HPDE6-E6E7 (cell line): ENCODE data around the gene XBP1.
A peak's percentile ranks its signal among the peaks of the same experiment; 100 is the strongest.
"Not testable (repeated sequence)": the region's sequence is repeated elsewhere in the genome, so short reads cannot be mapped to it uniquely, and the experiment has no call there.

Experiments
- DNase-seq: peaks from one replicate; pipeline ENCODE4 v3.0.0; 2011; ENCODE audit warnings: missing footprints; ENCODE audit errors: extremely low spot score

The XBP1 gene

DNA sequence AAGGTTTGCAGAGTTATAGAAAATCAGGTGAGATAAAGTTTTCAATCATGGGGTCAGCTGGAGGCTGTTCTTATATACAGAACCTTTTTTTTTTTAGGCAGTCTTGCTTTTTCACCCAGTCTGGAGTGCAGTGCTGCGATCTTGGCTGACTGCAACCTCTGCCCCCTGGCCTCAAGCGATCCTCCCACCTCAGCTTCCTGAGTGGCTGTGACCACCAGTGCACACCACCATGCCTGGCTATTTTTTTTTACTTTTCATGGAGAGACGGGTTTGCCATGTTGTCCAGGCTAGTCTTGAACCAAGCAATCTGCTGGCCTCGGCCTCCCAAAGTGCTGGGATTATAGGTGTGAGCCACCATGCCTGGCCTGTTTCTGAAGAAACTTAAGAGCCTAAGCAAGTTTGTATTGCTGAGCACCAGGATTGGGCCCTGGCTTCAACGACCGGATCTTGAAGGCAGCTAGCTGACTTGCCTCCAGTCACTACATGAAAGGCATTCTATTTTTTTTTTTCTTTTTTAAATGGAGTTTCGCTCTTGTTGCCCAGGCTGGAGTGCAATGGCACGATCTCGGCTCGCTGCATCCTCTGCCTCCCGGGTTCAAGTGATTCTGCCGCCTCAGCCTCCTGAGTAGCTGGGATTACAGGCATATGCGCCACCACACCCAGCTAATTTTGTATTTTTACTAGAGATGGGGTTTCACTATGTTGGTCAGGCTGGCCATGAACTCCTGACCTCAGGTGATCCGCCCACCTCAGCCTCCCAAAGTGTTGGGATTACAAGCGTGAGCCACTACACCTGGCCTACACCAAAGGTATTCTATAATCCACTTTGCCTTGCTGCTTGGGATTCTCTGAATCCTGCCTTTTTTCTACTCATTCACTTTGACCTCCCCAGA is 7.6 kb downstream of the XBP1 start:
- no peak for DNase-seq

DNA sequence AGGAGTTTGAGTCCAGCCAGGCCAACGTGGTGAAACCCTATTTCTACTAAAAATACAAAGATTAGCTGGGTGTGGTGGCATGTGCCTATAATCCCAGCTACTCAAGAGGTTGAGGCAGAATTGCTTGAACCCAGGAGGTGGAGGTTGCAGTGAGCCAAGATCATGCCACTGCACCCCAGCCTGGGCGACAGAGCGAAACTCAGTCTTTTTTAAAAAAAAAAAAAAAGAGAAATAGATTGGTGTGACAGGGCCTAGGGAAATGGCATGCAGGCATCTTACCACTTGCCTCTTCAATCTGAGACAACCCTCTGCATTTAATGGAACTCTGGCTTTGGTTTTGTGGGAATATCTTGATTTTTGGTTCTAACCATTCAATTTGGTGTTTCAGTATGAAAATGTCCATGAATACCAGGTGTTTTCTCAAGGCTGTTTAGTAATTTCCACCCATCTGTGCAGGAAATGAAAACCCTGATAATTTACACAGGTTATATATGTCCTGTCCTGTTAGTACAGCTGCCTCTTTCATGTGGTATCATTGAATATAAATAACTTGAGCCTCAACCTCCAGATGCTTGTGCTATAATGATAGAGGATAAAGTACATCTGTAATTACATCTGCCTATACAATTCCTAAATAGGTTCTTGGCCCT is 8.4 kb downstream of the XBP1 start:
- no peak for DNase-seq

GRCh38 chr22:28791124-28791523 is 9.2 kb downstream of the XBP1 start:
- no peak for DNase-seq

DNA sequence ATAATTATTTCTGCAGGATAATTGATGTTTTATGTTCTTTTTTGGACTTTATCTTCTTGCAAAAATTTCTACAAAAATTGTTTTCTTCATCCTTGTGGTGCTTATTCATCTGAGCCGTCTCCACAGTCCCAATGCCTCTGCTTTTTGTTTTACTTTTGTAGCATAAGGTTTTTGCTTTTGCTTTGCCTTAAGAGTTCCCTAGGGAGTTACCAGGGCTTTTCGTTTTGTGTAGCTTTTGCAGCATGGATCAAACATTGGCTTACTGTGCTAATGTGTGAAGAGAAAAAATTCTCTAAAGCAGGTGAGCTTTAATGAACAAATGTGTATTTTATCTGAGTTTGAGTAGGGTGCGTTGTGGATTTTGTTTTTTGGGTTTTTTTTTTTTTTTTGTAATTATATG is 11.8 kb downstream of the XBP1 start:
- DNase-seq: no peak

DNA sequence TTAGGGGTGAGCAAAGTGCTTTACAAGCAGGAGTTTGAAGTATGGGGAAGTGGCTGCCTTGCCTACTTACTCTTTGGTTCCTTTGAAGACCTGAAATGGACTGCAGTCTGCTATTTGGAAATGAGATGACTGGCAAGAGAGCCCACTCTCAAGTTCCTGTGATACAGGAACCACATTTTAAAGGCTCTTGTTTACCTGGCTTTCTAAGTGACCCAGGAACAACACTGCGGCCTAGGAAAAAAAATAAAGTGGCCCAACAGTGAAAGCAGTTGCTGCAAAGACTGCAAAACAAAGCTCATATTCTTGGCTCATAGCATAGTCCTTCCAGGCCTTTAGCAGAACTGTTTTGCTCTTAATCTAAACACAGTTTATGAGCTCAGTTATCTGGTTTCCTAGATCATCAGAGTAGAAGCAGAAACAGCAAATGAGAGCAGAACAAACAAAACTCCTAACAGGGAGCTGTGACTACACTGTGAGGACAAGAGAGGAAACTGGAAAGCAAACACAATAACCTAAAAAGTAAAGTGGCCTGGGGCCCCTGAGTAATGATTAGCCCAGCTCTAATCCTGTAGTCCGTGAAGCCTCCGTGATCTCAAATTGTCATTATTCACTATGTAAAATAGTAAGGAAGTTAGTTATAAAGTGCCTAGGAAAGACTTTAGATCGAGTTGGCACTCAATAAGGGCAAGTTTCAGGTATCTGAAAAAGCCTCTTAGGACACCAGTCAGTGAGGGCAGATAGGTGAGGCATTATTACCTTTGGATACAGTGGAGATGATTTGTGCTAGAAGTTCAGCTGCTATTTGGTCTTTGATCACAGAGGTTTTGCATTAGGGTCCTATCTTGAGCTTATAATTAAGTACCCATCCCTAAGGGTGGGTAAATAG is 16.3 kb downstream of the XBP1 start:
- no peak for DNase-seq

GRCh38 chr22:28780296-28780695 is 20.1 kb downstream of the XBP1 start:
- DNase-seq: no peak

DNA sequence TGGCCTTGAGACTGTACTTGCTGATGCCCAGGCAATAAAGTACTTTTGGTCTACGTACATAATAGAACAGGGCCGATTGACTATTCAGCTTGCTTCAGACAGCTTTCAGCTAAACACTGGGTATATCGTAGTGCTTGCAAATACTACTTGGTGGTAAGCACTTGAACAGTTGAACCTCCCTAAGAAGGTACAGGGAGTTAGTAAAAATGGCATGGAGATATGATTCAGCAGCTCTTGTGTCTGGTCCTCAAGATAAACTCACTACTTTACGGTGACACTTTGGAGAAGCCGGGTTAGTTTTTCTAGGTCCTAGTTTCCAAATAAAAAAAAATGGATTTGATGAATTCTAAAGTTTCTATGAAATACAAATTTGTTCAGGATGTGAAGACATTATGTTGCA is 20.5 kb downstream of the XBP1 start:
- DNase-seq: no peak

DNA sequence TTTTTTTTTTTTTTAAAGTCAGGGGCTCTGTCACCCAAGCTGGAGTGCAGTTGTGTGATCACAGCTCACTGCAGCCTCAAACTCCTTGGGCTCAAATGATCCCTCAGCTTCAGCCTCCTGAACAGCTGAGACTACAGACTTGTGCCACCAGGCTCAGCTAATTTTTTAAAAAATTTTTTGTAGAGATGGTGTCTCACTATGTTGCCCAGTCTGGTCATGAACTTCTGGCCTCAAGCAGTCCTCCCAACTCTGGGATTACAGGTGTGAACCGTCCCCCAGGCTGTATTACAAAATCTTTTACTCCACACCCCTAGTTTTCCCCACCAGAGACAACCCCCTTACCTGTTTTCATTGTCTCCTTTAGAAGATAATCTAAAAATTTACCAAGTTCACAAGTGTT is 26.0 kb downstream of the XBP1 start:
- DNase-seq: no peak

DNA sequence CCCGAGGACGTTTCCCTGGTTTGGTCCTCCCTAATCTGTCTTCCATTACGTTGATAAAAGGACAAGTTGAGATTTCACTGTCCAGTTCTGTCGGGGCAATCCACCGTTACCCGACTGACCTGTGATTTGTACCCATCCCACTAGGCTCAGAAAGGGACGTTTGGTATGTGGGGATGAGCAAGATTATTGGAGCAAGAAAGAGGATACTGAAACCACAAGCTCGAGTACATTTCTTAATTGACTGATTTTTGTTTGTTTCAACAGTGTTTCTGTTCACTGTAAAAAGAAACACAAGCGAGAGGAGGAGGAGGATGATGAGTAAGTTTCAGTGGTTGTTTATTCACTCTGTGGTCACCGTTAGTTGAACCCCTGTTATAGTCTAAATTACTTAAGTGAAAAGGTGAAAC is 26.9 kb downstream of the XBP1 start:
- DNase-seq: no peak

DNA sequence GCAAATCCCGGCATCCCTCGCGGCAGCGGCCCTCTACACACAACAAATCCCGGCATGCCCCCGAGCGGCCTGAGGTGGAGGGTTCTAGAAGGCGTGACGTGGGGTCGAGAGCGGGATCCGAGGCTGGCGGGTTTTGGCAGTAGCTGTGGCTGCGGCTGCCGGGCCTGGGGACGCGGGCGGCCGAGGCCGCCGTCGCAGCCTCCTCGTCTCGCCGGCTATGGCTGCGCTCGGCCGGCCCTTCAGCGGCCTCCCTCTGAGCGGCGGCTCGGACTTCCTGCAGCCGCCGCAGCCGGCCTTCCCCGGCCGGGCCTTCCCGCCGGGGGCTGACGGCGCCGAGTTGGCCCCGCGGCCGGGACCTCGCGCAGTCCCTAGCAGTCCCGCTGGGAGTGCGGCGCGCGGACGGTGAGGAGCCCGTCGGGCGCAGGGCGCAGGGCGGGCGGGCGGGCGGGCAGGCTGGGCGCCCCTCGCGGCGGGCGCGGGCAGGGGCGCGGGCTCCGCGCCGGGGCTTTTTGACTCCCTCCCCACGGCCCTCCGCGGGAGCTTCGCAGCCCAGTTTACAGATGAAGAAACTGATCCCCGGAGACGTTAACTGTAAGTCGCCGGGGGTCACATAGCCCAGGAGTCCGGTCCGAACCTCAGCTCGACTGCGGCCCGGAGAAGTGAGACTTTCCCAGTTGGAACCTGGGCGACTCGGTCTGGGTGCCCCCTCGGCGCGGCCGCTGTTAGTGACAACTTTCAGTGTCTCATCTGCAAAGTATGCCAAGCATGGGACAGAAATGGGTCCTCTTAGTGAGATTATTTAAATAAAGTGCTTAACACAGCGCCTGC is 27.5 kb downstream of the XBP1 start, which contains the start of gene CCDC117:
CCDC117 (plus strand) TSS at position 63 of the 828 bp plus-strand sequence; CDS start at position 218, 155 bp downstream.
- DNase-seq: peak; percentile 94

GRCh38 chr22:28771195-28771791 is 29.1 kb downstream of the XBP1 start:
- DNase-seq: peak; percentile 49

DNA sequence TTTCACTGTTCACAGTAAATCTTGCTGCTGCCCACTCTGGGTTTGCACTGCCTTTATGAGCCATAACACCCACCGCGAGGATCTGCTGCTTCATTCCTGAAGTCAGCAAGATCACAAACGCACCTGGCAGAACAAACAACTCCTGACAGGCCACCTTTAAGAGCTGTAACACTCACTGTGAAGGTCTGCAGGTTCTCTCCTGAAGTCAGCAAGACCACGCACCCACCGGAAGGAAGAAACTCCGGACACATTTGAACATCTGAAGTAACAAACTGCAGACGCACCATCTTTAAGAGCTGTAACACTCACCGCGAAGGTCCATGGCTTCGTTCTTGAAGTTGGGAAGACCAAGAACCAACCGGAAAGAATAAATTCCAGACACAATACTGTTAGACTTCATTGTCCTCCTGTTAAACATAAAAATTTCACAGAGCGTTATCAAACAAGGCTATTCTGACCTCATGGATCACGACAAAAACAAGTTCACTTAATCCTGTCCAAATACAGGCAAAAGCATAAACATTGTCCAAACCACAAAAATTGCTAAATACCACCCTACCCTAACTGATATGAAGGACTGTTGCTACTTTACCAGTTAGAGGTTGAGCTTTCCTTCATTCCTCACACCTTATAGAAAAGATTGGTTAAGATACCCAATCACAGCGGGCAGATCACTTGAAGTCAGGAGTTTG is 30.8 kb downstream of the XBP1 start:
- DNase-seq: no peak

GRCh38 chr22:28768701-28769393 is 31.5 kb downstream of the XBP1 start:
- DNase-seq: no peak

DNA sequence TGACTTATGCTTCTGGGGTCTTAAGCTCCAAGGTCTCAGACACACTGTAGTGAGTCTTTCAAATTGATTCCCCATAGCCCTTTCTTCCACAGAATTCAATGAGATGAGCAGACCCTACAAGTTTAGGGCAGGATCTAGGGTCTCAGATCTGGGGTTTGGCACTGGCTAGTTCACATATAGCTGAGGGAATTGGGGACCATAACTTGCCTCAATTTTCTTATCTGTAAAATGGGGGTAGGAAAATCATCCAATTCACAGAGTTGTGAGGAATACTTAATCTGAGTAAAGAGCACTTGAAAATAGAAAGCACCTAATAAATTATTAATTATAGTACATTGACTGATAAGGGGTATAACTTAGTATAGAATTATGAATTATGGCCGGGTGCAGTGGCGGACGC is 33.7 kb downstream of the XBP1 start:
- no peak for DNase-seq

DNA sequence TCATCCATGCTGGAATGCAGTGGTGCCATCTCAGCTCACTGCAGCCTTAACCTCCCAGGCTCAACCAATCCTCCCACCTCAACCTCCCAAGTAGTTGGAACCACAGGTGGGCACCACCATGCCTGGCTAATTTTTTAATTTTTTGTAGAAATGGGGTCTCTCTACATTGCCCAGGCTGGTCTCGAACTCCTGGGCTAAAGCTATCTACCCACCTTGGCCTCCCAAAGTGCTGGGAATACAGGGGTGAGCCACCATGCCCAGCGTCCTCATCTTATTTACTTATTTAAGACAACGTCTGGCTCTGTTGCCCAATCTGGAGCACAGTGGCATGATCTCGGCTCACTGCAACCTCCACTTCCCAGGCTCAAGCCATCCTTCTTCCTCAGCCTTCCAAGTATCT is 38.4 kb downstream of the XBP1 start:
- DNase-seq: not testable (repeated sequence)

DNA sequence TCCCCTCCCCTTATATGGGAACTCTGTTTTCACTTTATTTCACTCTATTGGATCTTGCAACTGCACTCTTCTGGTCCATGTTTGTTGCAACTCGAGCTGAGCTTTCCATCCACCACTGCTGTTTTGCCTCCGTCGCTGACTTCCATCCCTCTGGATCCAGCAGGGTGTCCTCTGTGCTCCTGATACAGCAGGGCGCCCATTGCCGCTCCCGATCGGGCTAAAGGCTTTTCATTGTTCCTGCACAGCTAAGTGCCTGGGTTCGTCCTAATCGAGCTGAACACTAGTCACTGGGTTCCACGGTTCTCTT is 39.0 kb downstream of the XBP1 start:
- no peak for DNase-seq

- no peak for DNase-seq
Observed at GRCh38 chr22:28759861-28760560, 40.4 kb downstream of the XBP1 start.

DNA sequence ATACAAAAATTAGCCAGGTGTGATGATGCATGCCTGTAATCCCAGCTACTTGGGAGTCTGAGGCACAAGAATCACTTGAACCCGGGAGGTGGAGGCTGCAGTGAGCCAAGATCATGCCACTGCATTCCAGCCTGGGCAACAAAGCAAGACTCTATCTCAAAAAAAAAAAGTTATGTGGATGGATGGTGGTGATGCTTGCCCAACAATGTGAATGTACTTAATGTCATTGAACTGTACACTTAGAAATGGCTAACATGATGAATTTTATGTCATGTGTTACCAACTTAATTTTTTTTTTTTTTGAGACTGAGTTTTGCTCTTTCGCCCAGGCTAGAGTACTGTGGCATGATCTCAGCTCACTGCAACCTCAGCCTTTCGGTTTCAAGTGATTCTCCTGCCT is 45.9 kb downstream of the XBP1 start:
- not testable (repeated sequence) for DNase-seq

DNA sequence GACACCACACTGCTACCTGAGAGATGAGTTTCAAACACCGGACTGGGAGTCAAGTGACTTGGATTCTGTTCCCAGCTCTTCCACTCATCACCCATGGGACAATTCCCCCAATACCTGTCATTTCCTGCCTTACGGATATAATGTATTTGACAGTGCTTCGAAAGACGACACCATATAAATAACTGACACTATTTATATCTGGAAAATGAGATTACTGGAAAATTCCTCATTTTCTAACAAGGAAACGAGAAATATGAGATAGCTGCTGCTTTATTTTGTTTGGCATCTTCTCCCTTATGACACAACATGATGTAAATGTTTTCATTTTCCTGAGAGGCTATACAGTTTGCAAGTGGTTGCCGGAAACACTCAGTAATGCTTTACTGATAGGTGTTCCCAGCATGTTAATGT is 49.9 kb downstream of the XBP1 start:
- DNase-seq: no peak
